Measurements from ENCODE around the gene DTNBP1. TPM values are rescaled to one million over a fixed set of nuclear protein-coding genes. Genes with fewer than 3 reads are reported as not detected.

DTNBP1 gene
- total and polyA plus RNA-seq, 2 of the 13 experiments (the other 11 are each of a cell fraction or from before 2014, with no cell fraction given) = 6.6 to 19.1 TPM

DNA sequence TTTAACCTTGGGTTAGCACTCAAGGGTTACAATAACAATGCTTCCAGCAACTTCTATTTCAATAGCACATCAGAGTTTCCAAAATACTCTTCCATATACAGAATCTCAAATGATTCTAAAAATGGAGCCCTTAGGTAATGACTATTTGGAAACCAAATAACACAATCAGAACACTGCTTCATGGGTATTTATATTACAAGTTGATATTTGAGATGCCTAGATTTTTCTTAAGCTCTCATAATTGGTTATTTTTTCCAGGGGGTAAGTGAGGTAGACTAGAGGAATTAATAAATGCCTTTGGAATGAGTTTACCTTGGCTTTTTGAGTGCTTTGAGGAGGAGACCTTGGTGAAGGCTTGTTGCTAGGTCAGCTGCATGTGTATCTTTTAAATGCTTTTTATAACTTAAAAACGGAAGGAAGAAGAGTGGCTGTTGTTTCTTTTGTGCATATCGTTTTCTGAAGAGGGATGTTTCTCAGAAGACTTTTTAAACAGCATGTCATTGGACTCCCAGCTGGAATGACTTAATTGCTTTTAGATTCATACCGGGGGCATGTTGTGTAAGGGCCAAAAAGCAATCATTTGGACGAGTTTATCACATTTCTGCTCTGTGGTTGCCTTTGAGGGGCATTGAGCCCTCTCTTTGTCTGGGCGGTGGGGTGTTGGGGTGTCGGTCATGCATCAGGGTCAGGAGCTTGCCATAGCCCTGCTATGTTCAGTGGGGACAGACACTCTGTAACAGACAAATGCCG is 186.0 kb downstream of the DTNBP1 start:
- H4K20me1 ChIP-seq (ENCODE audit: insufficient read depth, low read length) = no peaks in the 10 kb centered on the region
- CTCF ChIA-PET (ENCODE audit: low intra/inter-chr PET ratio, low total read pairs) = no interaction called here
- H3K27me3 ChIP-seq (ENCODE audit: control insufficient read depth in 1 of 2, insufficient read depth in 2 of 2, low read length in 2 of 2) = no peaks in the 10 kb centered on the region
- in situ Hi-C loops (cut with HindIII; ENCODE audit: extremely low pct_ligation_motif_present, low pct_unique_long_range_greater_than_20kb) = loop anchor here (25.0 kb wide), 1 partner anchor 1265 kb away; no protein-coding TSS in a partner anchor
- H3K9ac ChIP-seq (ENCODE audit: insufficient read depth, low read depth, low read length) = no peak overlapping the region
- intact Hi-C loops (cut with micrococcal nuclease; ENCODE audit: unreplicated experiment) = no loop called here
- no peaks in the 10 kb centered on the region for H3K79me2 ChIP-seq (ENCODE audit: insufficient read depth, low read length)
- no peak for ATAC-seq
- H3K9me3 ChIP-seq (ENCODE audit: low read length) = no peaks in the 10 kb centered on the region
- H3K4me2 ChIP-seq (ENCODE audit: low read depth, low read length) = no peak overlapping the region
- POLR2A ChIA-PET = no interaction called here
- H3K4me1 ChIP-seq (ENCODE audit: insufficient read depth, low read length) = no peaks in the 10 kb centered on the region
- H3K27ac ChIP-seq (ENCODE audit: extremely low read length, insufficient read depth, low read length) = no peak overlapping the region
- no TSS peak for BruUV-seq (replicated peaks)
- FAIRE-seq = no peak
- TF ChIP-seq, protein P1, sequence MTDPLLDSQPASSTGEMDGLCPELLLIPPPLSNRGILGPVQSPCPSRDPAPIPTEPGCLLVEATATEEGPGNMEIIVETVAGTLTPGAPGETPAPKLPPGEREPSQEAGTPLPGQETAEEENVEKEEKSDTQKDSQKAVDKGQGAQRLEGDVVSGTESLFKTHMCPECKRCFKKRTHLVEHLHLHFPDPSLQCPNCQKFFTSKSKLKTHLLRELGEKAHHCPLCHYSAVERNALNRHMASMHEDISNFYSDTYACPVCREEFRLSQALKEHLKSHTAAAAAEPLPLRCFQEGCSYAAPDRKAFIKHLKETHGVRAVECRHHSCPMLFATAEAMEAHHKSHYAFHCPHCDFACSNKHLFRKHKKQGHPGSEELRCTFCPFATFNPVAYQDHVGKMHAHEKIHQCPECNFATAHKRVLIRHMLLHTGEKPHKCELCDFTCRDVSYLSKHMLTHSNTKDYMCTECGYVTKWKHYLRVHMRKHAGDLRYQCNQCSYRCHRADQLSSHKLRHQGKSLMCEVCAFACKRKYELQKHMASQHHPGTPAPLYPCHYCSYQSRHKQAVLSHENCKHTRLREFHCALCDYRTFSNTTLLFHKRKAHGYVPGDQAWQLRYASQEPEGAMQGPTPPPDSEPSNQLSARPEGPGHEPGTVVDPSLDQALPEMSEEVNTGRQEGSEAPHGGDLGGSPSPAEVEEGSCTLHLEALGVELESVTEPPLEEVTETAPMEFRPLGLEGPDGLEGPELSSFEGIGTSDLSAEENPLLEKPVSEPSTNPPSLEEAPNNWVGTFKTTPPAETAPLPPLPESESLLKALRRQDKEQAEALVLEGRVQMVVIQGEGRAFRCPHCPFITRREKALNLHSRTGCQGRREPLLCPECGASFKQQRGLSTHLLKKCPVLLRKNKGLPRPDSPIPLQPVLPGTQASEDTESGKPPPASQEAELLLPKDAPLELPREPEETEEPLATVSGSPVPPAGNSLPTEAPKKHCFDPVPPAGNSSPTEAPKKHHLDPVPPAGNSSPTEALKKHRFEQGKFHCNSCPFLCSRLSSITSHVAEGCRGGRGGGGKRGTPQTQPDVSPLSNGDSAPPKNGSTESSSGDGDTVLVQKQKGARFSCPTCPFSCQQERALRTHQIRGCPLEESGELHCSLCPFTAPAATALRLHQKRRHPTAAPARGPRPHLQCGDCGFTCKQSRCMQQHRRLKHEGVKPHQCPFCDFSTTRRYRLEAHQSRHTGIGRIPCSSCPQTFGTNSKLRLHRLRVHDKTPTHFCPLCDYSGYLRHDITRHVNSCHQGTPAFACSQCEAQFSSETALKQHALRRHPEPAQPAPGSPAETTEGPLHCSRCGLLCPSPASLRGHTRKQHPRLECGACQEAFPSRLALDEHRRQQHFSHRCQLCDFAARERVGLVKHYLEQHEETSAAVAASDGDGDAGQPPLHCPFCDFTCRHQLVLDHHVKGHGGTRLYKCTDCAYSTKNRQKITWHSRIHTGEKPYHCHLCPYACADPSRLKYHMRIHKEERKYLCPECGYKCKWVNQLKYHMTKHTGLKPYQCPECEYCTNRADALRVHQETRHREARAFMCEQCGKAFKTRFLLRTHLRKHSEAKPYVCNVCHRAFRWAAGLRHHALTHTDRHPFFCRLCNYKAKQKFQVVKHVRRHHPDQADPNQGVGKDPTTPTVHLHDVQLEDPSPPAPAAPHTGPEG (CRISPR knock-in tag; IDR thresholded peaks at IDR 0.05) = no peak
- TF ChIP-seq CBX5 (CRISPR knock-in tag; IDR thresholded peaks at IDR 0.05; ENCODE audit: borderline replicate concordance) (no peak), CCAR2 (optimal IDR thresholded peaks at IDR 0.05; ENCODE audit: low read depth, low read length) (no peak), SMAD9 (CRISPR knock-in tag; IDR thresholded peaks at IDR 0.05) (no peak), ZBTB38 (CRISPR knock-in tag; IDR thresholded peaks at IDR 0.05) (no peak), KAT2B (IDR thresholded peaks at IDR 0.05; ENCODE audit: borderline replicate concordance, low read depth, low read length) (no peak), RARG (CRISPR knock-in tag; IDR thresholded peaks at IDR 0.05; ENCODE audit: low read depth) (no peak), SMARCE1 (IDR thresholded peaks at IDR 0.05; ENCODE audit: borderline replicate concordance) (no peak), GABPB1 (CRISPR knock-in tag; IDR thresholded peaks at IDR 0.05) (no peak), ZFAT (CRISPR knock-in tag; conservative IDR thresholded peaks at IDR 0.05) (no peak)
- TF ChIP-seq, protein P2, sequence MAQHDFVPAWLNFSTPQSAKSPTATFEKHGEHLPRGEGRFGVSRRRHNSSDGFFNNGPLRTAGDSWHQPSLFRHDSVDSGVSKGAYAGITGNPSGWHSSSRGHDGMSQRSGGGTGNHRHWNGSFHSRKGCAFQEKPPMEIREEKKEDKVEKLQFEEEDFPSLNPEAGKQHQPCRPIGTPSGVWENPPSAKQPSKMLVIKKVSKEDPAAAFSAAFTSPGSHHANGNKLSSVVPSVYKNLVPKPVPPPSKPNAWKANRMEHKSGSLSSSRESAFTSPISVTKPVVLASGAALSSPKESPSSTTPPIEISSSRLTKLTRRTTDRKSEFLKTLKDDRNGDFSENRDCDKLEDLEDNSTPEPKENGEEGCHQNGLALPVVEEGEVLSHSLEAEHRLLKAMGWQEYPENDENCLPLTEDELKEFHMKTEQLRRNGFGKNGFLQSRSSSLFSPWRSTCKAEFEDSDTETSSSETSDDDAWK (CRISPR knock-in tag; IDR thresholded peaks at IDR 0.05) = no peak
- H2AFZ ChIP-seq (ENCODE audit: low read length) = no peak overlapping the region
- H3K4me3 ChIP-seq (replicated peaks in 1 of 3; ENCODE audit: insufficient read depth in 1 of 3, low read depth in 2 of 3, low read length in 3 of 3) = no peak overlapping the region
- H3K36me3 ChIP-seq (replicated peaks in 1 of 2; ENCODE audit: control insufficient read depth in 1 of 2, insufficient read depth in 2 of 2, low read length in 2 of 2) = peaks cover 7 to 30% of the 10 kb centered on the region in 2 experiments
- WGBS (ENCODE audit: low lambda C conversion rate) = 91% methylated on average over 7 of the region's 7 CpGs
- no peak for DNase-seq (ENCODE audit: low spot score)

Data from HepG2 (cell line).